WTC11 (cell line): ENCODE measurements around the gene MGMT.

Experiments used
- ATF3 ChIP-seq: sonication (generic); formaldehyde crosslinking; conservative IDR thresholded peaks from 2 replicates; pipeline ENCODE4 v1.8.1; 2022; ENCODE audit warnings: mild to moderate bottlenecking, missing genetic modification reagents
- FOXP1 ChIP-seq: sonication (generic); formaldehyde crosslinking; IDR thresholded peaks from 2 replicates; pipeline ENCODE4 v1.8.0; 2022; ENCODE audit warnings: missing genetic modification reagents, mild to moderate bottlenecking, moderate library complexity, borderline replicate concordance
- MAX ChIP-seq: sonication (generic); formaldehyde crosslinking; IDR thresholded peaks from 2 replicates; pipeline ENCODE4 v1.8.0; 2022; ENCODE audit warnings: mild to moderate bottlenecking, missing genetic modification reagents
- TF ChIP-seq, protein P1 (sequence below): fragments of 200-600 bp; IDR thresholded peaks from 2 replicates; pipeline ENCODE4 v1.8.0; 2022; ENCODE audit warnings: antibody characterized with exemption

DNA sequence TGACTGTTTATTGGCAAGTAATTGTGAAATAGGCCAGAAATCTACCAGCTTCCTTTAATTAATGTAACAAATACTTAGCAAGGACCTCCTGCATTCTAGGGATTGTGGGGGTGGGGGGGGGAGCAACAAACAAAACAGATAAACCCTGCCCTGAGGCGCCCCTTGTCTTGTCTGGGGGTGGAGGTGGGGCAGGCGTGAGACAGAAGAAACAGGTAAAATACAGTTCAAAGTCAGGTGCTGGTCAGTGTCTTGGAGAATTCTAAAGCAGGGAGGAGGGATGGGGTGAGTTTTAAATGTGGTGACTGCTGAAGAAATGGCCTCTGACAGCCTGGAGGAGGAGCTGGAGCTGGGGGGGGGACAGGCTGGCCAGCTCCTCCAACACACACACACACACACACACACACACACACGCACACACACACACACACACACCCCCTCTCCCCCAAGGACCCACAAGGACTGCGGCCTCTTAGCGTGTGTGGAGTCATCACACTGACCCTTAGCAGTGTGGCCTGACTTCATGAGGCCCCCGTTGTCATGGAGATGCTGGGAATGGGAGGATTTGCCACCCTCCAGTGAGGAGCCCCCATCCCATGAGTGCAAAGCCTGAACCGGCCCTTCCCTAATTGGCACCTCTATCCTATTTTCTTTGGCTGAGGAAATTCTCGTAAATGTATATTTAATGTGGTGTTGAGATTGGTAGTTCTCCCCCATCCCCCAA lies 190.4 kb downstream of the MGMT start:
- TF ChIP-seq, protein P1, sequence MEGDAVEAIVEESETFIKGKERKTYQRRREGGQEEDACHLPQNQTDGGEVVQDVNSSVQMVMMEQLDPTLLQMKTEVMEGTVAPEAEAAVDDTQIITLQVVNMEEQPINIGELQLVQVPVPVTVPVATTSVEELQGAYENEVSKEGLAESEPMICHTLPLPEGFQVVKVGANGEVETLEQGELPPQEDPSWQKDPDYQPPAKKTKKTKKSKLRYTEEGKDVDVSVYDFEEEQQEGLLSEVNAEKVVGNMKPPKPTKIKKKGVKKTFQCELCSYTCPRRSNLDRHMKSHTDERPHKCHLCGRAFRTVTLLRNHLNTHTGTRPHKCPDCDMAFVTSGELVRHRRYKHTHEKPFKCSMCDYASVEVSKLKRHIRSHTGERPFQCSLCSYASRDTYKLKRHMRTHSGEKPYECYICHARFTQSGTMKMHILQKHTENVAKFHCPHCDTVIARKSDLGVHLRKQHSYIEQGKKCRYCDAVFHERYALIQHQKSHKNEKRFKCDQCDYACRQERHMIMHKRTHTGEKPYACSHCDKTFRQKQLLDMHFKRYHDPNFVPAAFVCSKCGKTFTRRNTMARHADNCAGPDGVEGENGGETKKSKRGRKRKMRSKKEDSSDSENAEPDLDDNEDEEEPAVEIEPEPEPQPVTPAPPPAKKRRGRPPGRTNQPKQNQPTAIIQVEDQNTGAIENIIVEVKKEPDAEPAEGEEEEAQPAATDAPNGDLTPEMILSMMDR: no peak
- TF ChIP-seq ATF3 (CRISPR knock-in tag) (no peak), MAX (no peak), FOXP1 (no peak)
